ENCODE results near the gene SLC12A3.

GRCh38 chr16:56815721-56816120, 49.3 kb upstream of the SLC12A3 start:
- no peak for TF ChIP-seq ZFP30 (CRISPR knock-in tag; IDR thresholded peaks at IDR 0.05)
- no peak for TF ChIP-seq RARB (CRISPR knock-in tag; IDR thresholded peaks at IDR 0.05)
- no peak for TF ChIP-seq ZFP3 (CRISPR knock-in tag; IDR thresholded peaks at IDR 0.05)
- TF ChIP-seq PATZ1 (CRISPR knock-in tag; IDR thresholded peaks at IDR 0.05; ENCODE audit: borderline replicate concordance) = no peak
- no peak for TF ChIP-seq ZC3H10 (CRISPR knock-in tag; IDR thresholded peaks at IDR 0.05)
- TF ChIP-seq SNAI2 (CRISPR knock-in tag; IDR thresholded peaks at IDR 0.05) = no peak
- TF ChIP-seq TSHZ2 (CRISPR knock-in tag; IDR thresholded peaks at IDR 0.05) = no peak

Measured in SK-N-SH treated with all-trans-retinoic acid at 6 μM for 48 hours (cell line).